Sigmoid colon (tissue), 4 donors: ENCODE measurements around the gene HACL1.
"Not testable (repeated sequence)": the region's sequence is repeated elsewhere in the genome, so short reads cannot be mapped to it uniquely, and the experiment has no call there.

Source experiments
- CTCF ChIP-seq, 4 experiments: fragments of 450-650 bp in 3 of 4; fragments of 200-600 bp in 1 of 4; IDR thresholded peaks; one replicate each; pipeline ENCODE4 v1.5.1; 2016 to 2019; ENCODE audit warnings: antibody characterized with exemption in 4 of 4, mild to moderate bottlenecking in 3 of 4, moderate library complexity in 2 of 4
- EP300 ChIP-seq, 4 donors: sonication (generic); formaldehyde crosslinking; IDR thresholded peaks; one replicate each; pipeline ENCODE4 v1.6.1; 2017; ENCODE audit warnings: antibody characterized with exemption in 4 of 4
- POLR2A ChIP-seq, 2 donors: fragments of 450-650 bp; IDR thresholded peaks; one replicate each; pipeline ENCODE4 v1.6.1; 2016; ENCODE audit warnings: antibody characterized with exemption in 2 of 2, mild to moderate bottlenecking in 2 of 2, moderate library complexity in 2 of 2
- POLR2AphosphoS5 ChIP-seq, 4 donors: sonication (generic); formaldehyde crosslinking; IDR thresholded peaks; one replicate each; pipeline ENCODE4 v1.6.1; 2017; ENCODE audit warnings: antibody characterized with exemption in 4 of 4

GRCh38 chr3:15619659-15620464 is 18.5 kb upstream of the HACL1 start:
- TF ChIP-seq CTCF, POLR2A, POLR2AphosphoS5, EP300 (IDR thresholded peaks at IDR 0.05): not testable (repeated sequence)
